T-cell (primary cell): Measurements from ENCODE around the gene E2F7. TPM values are rescaled to one million over a fixed set of nuclear protein-coding genes. Genes with fewer than 3 reads are reported as not detected.

Source experiments
- ATAC-seq, 4 experiments: fragments of 200-7000 bp in 3 of 4; fragments of 150-1000 bp in 1 of 4; cut with Tn5 transposase; replicated peaks in 1 of 4; 1 replicate in 3 of 4; 2 replicates in 1 of 4; pipeline ENCODE4 v1.10.0; 2021; ENCODE audit warnings: moderate library complexity in 3 of 4, mild to moderate bottlenecking in 2 of 4, moderate number of reproducible peaks in 1 of 4
- CTCF ChIA-PET, 2 donors: fragments of 300-600 bp; sonication (Branson Sonifier 250); formaldehyde crosslinking; loops; one replicate each; lab custom pipeline; 2022; ENCODE audit warnings: antibody characterized with exemption in 2 of 2; lab: Charles Lee
- POLR2A ChIA-PET, 2 donors: fragments of 300-600 bp; sonication (Branson Sonifier 250); formaldehyde crosslinking; loops; one replicate each; lab custom pipeline; 2022; ENCODE audit warnings: antibody characterized with exemption in 2 of 2; lab: Charles Lee
- DNase-seq, 35 experiments: peaks; one replicate each; pipeline versions ENCODE4 v3.0.0 to v3.0.0-alpha.2; 2013 to 2023
- H3K27ac ChIP-seq: one replicate; pipeline ENCODE4 v1.5.1; 2013; ENCODE audit warnings: low read length
- H3K27me3 ChIP-seq, 2 experiments: replicated peaks in 1 of 2; 1 replicate in 1 of 2; 2 replicates in 1 of 2; pipeline versions ENCODE4 v1.6.1 to v1.7.0; 2013; ENCODE audit warnings: low read length in 1 of 2, mixed read lengths in 1 of 2; ENCODE audit not compliant: control insufficient read depth in 2 of 2, insufficient read depth in 2 of 2; ENCODE audit errors: extremely low read depth in 1 of 2
- H3K36me3 ChIP-seq, 2 donors: 1 replicate in 1 of 2; 2 replicates in 1 of 2; pipeline versions ENCODE4 v1.6.1 to v1.7.0; 2013; ENCODE audit warnings: low read length in 1 of 2; ENCODE audit not compliant: control insufficient read depth in 2 of 2, insufficient read depth in 1 of 2; ENCODE audit errors: extremely low read depth in 1 of 2
- H3K4me1 ChIP-seq, 2 experiments: 1 replicate in 1 of 2; 2 replicates in 1 of 2; pipeline versions ENCODE4 v1.6.1 to v1.7.0; 2013; ENCODE audit warnings: low read length in 2 of 2, mixed read lengths in 1 of 2; ENCODE audit not compliant: insufficient read depth in 2 of 2, control insufficient read depth in 1 of 2; ENCODE audit errors: extremely low read depth in 1 of 2
- H3K4me3 ChIP-seq, 2 donors: 1 replicate in 1 of 2; 2 replicates in 1 of 2; pipeline versions ENCODE4 v1.5.1 to v1.7.0; 2013; ENCODE audit warnings: mild to moderate bottlenecking in 2 of 2, low read length in 1 of 2, moderate library complexity in 1 of 2; ENCODE audit not compliant: control insufficient read depth in 1 of 2; ENCODE audit errors: extremely low read depth in 1 of 2
- H3K9me3 ChIP-seq: 2 replicates; pipeline ENCODE4 v1.7.0; 2013
- H3K27ac Mint-ChIP-seq, 2 donors: one replicate each; pipeline ENCODE4 v1.8.0; 2020 to 2021; ENCODE audit warnings: mild to moderate bottlenecking in 2 of 2, mixed read lengths in 2 of 2
- H3K27me3 Mint-ChIP-seq, 2 donors: one replicate each; pipeline ENCODE4 v1.8.0; 2021 to 2022; ENCODE audit warnings: mixed read lengths in 2 of 2
- H3K36me3 Mint-ChIP-seq: one replicate; pipeline ENCODE4 v1.8.0; 2021; ENCODE audit warnings: mixed read lengths
- H3K4me1 Mint-ChIP-seq, 3 donors: one replicate each; pipeline ENCODE4 v1.8.0; 2020 to 2022; ENCODE audit warnings: mixed read lengths in 3 of 3, mild to moderate bottlenecking in 1 of 3
- H3K4me3 Mint-ChIP-seq, 3 donors: one replicate each; pipeline ENCODE4 v1.8.0; 2020 to 2022; ENCODE audit warnings: mild to moderate bottlenecking in 3 of 3, mixed read lengths in 3 of 3, moderate library complexity in 3 of 3
- H3K9me3 Mint-ChIP-seq, 3 donors: one replicate each; pipeline ENCODE4 v1.8.0; 2020 to 2022; ENCODE audit warnings: mixed read lengths in 3 of 3
- WGBS: methylation state at CpG from one replicate; pipeline ENCODE4 v1.1.5; 2013; ENCODE audit warnings: missing lambda C conversion rate; ENCODE audit not compliant: insufficient coverage; 5-methylcytosine and 5-hydroxymethylcytosine counted together
- total RNA-seq, 35 experiments: library from RNA in 6 of 35; stranded (reverse) in 6 of 35; fragments of 120-200 nt in 1 of 35; gene quantifications; one replicate each; pipeline versions ENCODE4 v1.2.1 to v1.2.4 and lab custom pipeline; 2013 to 2026

Gene E2F7
- total RNA-seq, 5 donors from 2014 or later (not counting 1 experiment from before 2014, with no cell fraction given), result 0.13 to 0.66 (median 0.58) TPM

DNA sequence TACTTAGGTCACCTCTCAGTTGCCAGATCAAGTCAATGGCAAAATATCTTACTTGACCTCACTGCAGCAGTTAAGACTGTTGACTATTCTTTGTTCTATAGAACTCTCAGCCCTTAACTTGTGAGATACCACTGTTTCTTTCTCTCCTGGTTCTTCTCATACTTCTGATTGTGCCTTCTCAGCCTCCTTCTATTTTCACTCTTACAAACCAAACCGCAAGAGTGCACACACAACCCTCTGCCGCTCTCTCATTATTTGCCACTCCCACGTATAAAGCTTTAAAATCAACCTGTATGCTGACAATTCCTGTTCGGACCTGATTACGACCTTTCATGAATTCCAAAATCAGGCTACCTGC lies 4.5 kb downstream of the E2F7 start:
- Mint-ChIP-seq H3K4me1 (peaks cover 5 to 13% (median 7%) of the 10 kb centered on the region in 3 donors), H3K36me3 (no peaks in the 10 kb centered on the region), H3K9me3 (no peaks in the 10 kb centered on the region)

DNA sequence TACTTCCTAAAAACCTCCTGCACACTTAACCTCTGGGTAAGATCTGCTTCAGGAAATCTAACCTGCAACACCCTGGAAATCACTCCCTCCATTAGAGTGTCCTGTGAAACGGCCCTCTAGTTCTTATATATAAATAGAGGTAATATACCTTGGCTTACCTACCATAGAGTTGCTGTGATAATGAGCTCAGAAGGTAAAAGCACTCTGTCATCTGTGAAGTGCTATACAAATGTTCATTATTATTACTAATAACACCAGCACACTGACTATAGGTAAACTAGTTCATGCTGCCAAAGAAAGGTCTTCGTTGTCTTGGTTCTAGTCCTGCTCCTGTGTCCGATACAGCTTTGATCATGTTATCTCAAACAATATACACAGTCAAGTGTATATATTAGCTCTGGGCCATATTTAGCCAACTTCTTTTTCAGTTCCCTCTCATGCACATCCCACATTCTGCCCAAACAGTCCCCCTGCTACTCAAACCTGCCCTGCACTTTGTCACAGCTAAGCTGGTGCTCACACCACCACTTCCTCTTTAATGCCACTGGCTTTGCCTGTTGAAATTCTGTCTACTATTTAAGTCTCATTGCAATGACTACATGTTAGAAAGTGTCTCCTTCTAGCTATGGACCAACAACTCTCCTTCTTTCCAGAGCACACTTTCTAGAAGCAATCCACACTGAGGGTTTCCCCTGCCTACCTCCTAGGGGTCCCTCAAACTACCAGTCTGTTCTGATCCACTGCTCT lies 5.1 kb downstream of the E2F7 start:
- Mint-ChIP-seq H3K4me1 (peaks cover 5 to 12% (median 7%) of the 10 kb centered on the region in 3 donors), H3K36me3 (no peaks in the 10 kb centered on the region), H3K4me3 (no peak overlapping the region), H3K9me3 (no peaks in the 10 kb centered on the region), H3K27ac (no peak overlapping the region), H3K27me3 (peaks cover 18 to 30% of the 10 kb centered on the region in 2 donors)
- POLR2A ChIA-PET, result no interaction called here
- H3K36me3 ChIP-seq, result no peaks in the 10 kb centered on the region
- ATAC-seq (no peak), DNase-seq (peak in 1 of 35 experiments; percentile 3)
- no peak overlapping the region for H3K27ac ChIP-seq
- CTCF ChIA-PET, result interaction anchor here in 1 of 2 donors (1.3 kb wide), 1 partner anchor 49 kb away, joined by 3 read pairs; no protein-coding TSS in a partner anchor
- H3K4me1 ChIP-seq, result peaks cover 6 to 11% of the 10 kb centered on the region in 2 experiments
- 80% methylated on average over 1 of the region's 3 CpGs for WGBS
- H3K4me3 ChIP-seq, result no peak overlapping the region
- H3K9me3 ChIP-seq, result no peaks in the 10 kb centered on the region
- H3K27me3 ChIP-seq, result peaks cover 0 to 9% of the 10 kb centered on the region in 2 experiments

More for the DNA sequence above, 4.5 kb downstream of the E2F7 start:
- no peak for ATAC-seq
- ChIA-PET POLR2A (no interaction called here), CTCF (interaction anchor here (1.3 kb wide), 2 partner anchors 12 to 50 kb away, joined by 3 read pairs; no protein-coding TSS in a partner anchor)
- Histone ChIP-seq H3K4me3 (no peak overlapping the region), H3K27me3 (peaks cover 0 to 9% of the 10 kb centered on the region in 2 experiments), H3K36me3 (no peaks in the 10 kb centered on the region), H3K9me3 (no peaks in the 10 kb centered on the region), H3K4me1 (peaks cover 6 to 11% of the 10 kb centered on the region in 2 experiments), H3K27ac (no peak overlapping the region)
- 90% methylated on average over 5 of the region's 5 CpGs for WGBS
- Mint-ChIP-seq H3K4me3 (no peak overlapping the region), H3K27me3 (peaks cover 18 to 30% of the 10 kb centered on the region in 2 donors), H3K27ac (no peak overlapping the region)
- no peak for DNase-seq

DNA sequence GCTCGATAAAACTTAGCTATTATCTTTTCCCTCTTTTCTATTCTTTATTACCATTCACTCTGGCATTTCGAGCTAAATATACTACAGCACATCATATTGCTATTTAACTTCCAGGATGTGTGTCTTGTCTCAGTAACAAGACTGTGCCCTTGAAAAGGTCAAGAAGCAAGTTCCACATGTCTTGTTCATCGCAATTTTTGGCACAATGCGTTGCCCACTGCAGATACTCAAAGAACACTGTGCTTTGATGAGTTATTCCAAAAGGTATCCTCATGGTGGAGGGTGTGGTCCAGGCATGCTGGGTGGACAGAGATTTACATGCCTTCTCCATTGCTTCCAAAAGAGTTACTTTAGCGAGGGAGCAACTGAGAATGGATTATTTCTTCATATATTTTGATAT lies 6.6 kb downstream of the E2F7 start:
- POLR2A ChIA-PET, result no interaction called here
- H3K27ac ChIP-seq, result no peak overlapping the region
- Mint-ChIP-seq H3K4me3 (no peak overlapping the region), H3K27me3 (peaks cover 14 to 26% of the 10 kb centered on the region in 2 donors), H3K9me3 (no peaks in the 10 kb centered on the region), H3K27ac (no peak overlapping the region), H3K4me1 (peaks cover 0 to 6% (median 0%) of the 10 kb centered on the region in 3 donors), H3K36me3 (no peaks in the 10 kb centered on the region)
- WGBS, result 100% methylated on average over 2 of the region's 5 CpGs
- CTCF ChIA-PET, result interaction anchor here (0.6 to 1.8 kb wide), 2 partner anchors 9 to 1858 kb away, joined by 4 to 5 read pairs; no protein-coding TSS in a partner anchor
- H3K9me3 ChIP-seq, result no peaks in the 10 kb centered on the region
- H3K4me3 ChIP-seq, result no peak overlapping the region
- ATAC-seq (no peak), DNase-seq (no peak)
- H3K4me1 ChIP-seq, result peaks cover 0 to 3% of the 10 kb centered on the region in 2 experiments
- peaks cover 0 to 3% of the 10 kb centered on the region in 2 experiments for H3K27me3 ChIP-seq
- no peaks in the 10 kb centered on the region for H3K36me3 ChIP-seq

DNA sequence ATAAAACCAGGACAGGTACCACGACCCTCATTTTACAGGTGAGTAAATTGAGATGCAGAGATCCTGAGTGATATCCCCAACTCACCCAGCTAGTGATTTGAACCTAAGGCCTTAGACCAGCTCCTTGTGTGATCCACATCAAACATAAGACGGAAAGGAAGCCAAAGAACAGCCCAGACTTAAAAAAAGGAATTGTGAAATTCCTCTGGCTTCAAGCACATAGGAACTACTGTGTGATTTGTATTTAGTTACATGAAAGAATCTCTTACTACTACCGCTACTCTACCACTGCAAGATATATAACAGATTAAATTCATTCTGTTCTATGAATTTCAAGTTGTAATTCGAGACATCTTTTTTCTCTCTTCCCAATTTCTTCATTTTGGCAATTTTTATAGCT lies 10.5 kb downstream of the E2F7 start:
- ChIA-PET CTCF (interaction anchor here in 1 of 2 donors (0.6 kb wide), 1 partner anchor 165 kb away, joined by 3 read pairs; no protein-coding TSS in a partner anchor), POLR2A (interaction anchor here in 1 of 2 donors (0.6 kb wide), 2 partner anchors 59 to 1513 kb away, joined by 4 read pairs; no protein-coding TSS in a partner anchor)
- H3K27ac Mint-ChIP-seq, result no peak overlapping the region
- H3K27me3 ChIP-seq, result no peaks in the 10 kb centered on the region
- peaks cover under 1 to 2% (median 1%) of the 10 kb centered on the region in 3 donors for H3K4me1 Mint-ChIP-seq
- WGBS, result no CpG with 5 or more reads among the region's 4 CpGs
- H3K27ac ChIP-seq, result no peak overlapping the region
- no peak for ATAC-seq
- H3K36me3 ChIP-seq, result no peaks in the 10 kb centered on the region
- H3K4me3 Mint-ChIP-seq, result no peak overlapping the region
- DNase-seq, result no peak
- no peaks in the 10 kb centered on the region for H3K36me3 Mint-ChIP-seq
- H3K27me3 Mint-ChIP-seq, result no peaks in the 10 kb centered on the region
- no peaks in the 10 kb centered on the region for H3K9me3 ChIP-seq
- H3K4me1 ChIP-seq, result no peaks in the 10 kb centered on the region
- H3K9me3 Mint-ChIP-seq, result no peaks in the 10 kb centered on the region
- H3K4me3 ChIP-seq, result no peak overlapping the region

DNA sequence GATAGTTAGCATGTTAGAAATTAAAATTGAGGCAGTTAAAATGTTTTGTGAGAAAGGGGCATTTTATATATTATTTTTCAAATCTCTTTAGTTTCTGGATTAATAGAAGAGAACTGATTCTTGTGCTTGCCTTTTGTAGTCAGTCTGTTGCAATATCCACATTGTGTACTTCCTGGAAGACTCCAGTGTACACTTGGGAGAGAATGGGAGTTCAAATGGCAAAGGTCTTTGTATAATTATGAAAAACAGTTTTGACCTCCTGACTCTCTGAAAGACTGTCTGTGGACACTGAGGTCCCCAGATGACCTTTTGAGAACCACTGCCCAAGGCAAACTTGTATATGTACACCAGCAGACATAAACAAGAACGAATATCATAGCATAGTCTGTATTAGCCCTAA lies 12.1 kb downstream of the E2F7 start:
- POLR2A ChIA-PET, result no interaction called here
- DNase-seq (no peak), ATAC-seq (no peak)
- Mint-ChIP-seq H3K36me3 (no peaks in the 10 kb centered on the region), H3K4me3 (no peak overlapping the region), H3K27me3 (no peaks in the 10 kb centered on the region), H3K4me1 (peaks cover 2 to 6% (median 4%) of the 10 kb centered on the region in 3 donors), H3K27ac (no peak overlapping the region), H3K9me3 (no peaks in the 10 kb centered on the region)
- no peaks in the 10 kb centered on the region for H3K36me3 ChIP-seq
- CTCF ChIA-PET, result no interaction called here
- no peak overlapping the region for H3K4me3 ChIP-seq
- WGBS, result no CpG with 5 or more reads among the region's 1 CpG
- H3K4me1 ChIP-seq, result no peaks in the 10 kb centered on the region
- no peaks in the 10 kb centered on the region for H3K27me3 ChIP-seq
- no peaks in the 10 kb centered on the region for H3K9me3 ChIP-seq
- no peak overlapping the region for H3K27ac ChIP-seq

DNA sequence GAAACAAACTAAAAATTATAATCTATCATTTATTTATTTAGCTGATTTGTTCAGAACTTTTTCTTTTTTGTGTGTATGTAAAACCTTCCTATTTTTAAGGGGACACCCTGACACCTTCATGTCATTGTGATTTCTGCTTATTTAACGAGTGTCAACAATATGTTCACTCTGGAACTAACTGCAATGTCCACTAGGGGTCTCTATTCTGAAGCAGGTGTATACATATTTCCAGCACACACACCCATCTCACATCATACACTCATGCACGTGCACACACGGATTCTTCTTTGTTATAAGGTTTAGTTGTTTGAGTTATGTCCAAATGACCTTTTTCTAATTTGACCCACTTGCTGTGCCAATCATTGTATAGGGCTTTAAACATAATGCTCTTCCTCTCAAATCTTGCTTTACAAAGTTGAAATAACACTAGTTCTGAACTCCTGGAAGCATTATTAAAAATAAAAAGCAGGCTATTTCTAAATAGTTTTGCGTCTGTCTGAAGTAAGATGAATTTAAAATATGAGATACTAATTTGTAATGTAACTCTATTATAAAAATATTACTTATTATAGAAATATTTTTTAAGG lies 15.5 kb downstream of the E2F7 start:
- no peaks in the 10 kb centered on the region for H3K27me3 Mint-ChIP-seq
- no peaks in the 10 kb centered on the region for H3K36me3 Mint-ChIP-seq
- no peaks in the 10 kb centered on the region for H3K27me3 ChIP-seq
- ChIA-PET POLR2A (interaction anchor here in 1 of 2 donors (0.6 kb wide), 1 partner anchor 24 kb away, joined by 3 read pairs; no protein-coding TSS in a partner anchor), CTCF (interaction anchor here (0.7 to 1.3 kb wide), 6 partner anchors 9 to 39 kb away, joined by 3 to 5 read pairs (median 3); no protein-coding TSS in a partner anchor)
- H3K9me3 ChIP-seq, result no peaks in the 10 kb centered on the region
- no CpG with 5 or more reads among the region's 4 CpGs for WGBS
- H3K4me1 ChIP-seq, result no peaks in the 10 kb centered on the region
- H3K27ac ChIP-seq, result no peak overlapping the region
- no peaks in the 10 kb centered on the region for H3K9me3 Mint-ChIP-seq
- no peaks in the 10 kb centered on the region for H3K36me3 ChIP-seq
- H3K4me1 Mint-ChIP-seq, result peaks cover 2 to 6% (median 4%) of the 10 kb centered on the region in 3 donors
- ATAC-seq, result peak; percentile 71 to 85 (median 81)
- H3K4me3 Mint-ChIP-seq, result no peak overlapping the region
- peak in 5 of 35 experiments; percentile 4 to 68 (median 13) for DNase-seq
- H3K27ac Mint-ChIP-seq, result no peak overlapping the region
- no peak overlapping the region for H3K4me3 ChIP-seq
